Glomerular endothelial cell (primary cell): ENCODE results near the gene WTAP. TPM values are rescaled to one million over a fixed set of nuclear protein-coding genes. Genes with fewer than 3 reads are reported as not detected.
"Not testable (repeated sequence)": the region's sequence is repeated elsewhere in the genome, so short reads cannot be mapped to it uniquely, and the experiment has no call there.

Experiments used
- DNase-seq: peaks from one replicate; pipeline ENCODE4 v3.0.0-alpha.2; 2011; ENCODE audit warnings: low read depth, low spot score; ENCODE audit errors: extremely low read depth
- total RNA-seq: library from RNA; depleted of rRNA; stranded (reverse); fragments of >200 nt; gene quantifications from 2 replicates; pipeline ENCODE4 v1.2.3, GENCODE V29; 2015

WTAP gene
- total RNA-seq: 67.3 and 78.2 TPM in 2 replicates

GRCh38 chr6:159726918-159727716 lies at the start of gene WTAP:
Gene WTAP, plus strand, starts transcription at chr6:159727506. Its CDS starts 8,760 bp downstream, at chr6:159736266.
- no peak for DNase-seq

DNA sequence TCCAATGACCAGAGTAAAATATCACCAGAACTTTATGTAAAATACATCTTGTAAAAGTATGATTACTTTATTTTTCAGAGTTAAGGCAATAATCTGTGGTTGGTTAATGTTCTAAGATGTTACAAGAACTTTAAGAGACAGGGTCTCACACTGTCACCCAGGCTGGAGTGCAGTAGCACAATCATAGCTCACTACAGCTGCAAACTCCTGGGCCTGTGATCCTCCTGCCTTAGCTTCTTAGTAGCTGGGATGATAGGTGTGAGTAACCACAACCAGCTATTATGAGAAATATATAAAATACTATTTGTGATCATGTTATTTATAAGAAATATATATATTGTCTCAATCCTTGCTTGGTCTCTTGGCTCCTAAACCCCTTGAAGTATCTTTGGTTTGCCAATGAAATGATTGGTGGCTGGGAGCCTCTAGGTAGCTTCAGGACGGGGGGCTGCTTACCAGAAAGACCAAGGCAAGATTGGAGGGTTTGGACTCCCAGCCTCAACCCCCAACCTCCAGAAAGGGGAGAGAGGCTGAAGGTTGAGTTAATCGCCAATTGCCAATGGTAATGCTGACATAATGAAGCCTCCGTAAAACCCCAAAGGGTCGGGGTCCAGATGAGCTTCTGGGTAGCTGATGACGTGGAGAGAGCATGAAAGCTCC lies 49.7 kb upstream of the WTAP start:
- DNase-seq: no peak

DNA sequence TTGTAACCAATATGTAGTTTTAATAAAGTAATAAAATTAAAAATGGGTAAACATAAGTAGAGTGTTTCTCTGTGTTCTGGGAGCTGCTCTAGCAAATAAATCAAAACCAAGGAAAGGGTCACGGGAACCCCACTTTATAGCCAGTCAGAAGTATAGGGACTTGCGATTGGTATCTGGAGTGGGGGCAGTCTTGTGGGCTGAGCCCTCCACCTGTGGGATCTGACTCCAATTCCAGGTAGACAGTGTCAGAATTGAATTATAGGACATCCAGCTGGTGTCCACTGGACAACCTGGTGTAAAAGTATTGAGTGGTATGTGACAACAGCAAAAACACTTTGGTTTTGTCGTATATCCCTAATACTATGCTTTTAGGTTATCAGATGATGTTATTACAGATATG lies 48.7 kb upstream of the WTAP start:
- no peak for DNase-seq

DNA sequence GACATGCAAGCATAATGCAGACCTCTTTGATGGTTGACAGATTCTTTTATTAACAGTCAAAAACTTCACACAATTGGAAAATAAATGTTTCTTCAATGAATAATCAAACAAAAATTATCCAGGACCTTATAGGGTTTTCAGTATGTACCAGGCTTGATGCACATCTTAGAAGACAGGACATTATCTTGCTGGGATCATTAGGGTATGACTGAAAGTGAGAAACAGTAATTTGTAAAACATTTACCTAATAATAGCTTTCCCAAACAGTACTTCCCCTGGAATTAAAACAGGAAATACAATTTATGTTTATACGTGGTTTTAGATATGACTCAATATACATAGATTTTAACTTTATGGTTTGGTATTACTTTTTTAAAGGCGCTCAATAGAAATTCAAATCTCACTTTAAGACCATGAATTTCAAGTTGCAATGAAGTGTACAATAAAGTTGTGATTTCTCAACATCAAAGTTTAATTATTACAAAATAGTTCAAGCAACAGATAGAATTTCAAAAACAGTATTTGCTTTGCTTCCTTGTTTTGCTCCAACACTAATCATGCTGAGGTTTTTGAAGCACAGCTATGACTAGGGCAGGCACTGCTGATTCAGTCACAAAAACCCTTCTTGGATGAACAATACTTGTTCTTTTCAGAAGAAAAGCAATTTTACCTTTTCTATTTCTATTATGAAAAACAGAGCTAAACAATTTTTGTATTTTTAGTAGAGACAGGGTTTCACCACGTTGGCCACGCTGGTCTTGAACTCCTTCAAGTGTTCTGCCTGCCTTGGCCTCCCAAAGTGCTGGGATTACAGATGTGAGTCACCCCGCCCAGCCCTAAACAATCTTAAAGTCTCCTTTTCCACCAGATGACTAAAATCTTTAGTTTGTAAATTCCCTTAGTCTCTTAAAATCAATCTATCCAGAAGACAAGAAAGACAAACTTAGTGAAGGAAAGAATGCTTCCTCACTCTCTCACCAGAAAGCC lies 47.9 kb upstream of the WTAP start:
- DNase-seq: no peak

DNA sequence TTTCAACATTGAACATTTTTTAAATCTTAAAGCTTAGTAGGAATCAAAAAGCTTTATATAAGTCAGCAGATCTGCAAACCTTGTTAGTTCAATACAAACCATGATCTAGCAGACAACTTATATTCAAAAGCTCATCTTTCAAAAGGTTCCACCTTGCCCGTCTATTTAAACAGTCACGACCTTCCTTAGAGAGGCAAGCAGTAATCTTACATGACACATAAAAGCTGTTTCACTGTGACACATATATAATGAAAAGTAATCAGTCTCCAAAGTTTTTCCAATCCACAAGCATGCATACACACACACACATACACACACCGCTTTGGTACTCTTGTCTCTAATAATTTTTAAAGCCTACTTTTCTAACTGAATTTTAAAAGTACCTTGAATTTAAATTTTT lies 47.2 kb upstream of the WTAP start:
- DNase-seq: no peak

DNA sequence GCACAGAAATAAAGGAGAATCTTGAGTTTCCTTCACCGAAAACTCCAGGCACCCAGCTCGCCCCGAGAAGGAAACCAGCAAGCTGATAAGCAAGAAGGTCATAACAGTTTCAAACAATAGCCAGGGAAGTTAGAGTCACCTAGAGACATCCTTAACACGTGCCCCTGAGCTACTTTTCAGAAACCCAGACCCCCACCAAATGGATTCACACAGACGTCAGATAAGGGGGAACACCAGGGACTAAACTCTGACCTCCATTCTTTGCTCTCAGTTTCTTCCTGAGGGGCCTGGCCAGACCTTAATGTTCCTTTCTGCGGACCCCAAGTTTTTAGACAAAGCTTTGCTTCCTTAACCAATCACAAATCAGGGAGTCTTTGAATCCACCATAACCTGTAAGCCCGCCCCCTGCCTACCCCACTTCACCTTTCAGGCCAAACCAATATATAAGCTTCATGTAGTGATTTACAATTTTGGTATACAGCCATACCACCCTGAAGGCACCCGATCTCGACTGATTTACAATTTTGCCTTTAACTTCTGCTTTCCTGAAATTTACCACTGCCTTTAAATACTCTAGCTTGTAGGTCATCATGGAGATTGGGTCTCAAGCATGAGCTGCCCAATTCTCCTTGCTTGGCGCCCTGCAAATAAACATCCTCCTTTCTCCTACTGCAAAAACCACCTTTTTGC lies 46.0 kb upstream of the WTAP start:
- no peak for DNase-seq

- no peak for DNase-seq
Measured at GRCh38 chr6:159682295-159682694, 45.0 kb upstream of the WTAP start.

DNA sequence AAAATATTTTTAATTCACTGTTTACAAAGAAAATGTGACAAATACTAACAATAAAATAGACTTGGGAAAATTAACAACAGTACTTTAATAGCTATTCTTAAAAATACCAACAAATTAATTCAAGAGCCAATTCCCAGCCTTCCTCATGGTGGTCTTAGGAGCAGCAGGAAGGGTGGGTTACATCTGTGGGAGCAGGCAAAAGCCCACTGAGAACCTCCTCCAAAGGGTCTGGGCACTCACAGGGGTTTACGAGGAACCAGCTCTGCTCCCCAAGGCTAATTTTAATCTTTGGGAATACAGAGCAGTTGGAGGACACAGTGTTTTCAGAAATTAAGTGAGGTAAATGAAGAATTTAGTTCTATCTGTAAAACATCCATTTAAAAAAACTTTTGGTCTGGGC lies 44.5 kb upstream of the WTAP start:
- DNase-seq: no peak

GRCh38 chr6:159684013-159684304 lies 43.3 kb upstream of the WTAP start:
- DNase-seq: no peak

DNA sequence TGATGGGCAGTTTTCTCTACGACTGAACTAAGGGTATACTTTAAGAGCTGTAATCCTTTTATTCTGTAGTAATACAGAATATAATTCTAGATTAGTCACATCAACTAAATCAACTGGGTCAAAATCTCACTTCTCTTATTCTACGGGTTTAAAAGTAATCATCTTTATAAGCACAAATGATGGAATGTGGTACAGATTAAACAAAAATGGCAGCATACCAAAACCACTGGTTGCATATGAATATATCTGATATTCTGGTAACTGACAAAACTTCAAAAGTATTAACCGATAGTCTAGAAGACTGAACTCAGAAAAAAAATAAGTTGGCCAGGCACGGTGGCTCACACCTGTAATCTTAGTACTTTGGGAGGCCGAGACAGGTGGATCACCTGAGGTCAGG lies 41.3 kb upstream of the WTAP start:
- DNase-seq: no peak

DNA sequence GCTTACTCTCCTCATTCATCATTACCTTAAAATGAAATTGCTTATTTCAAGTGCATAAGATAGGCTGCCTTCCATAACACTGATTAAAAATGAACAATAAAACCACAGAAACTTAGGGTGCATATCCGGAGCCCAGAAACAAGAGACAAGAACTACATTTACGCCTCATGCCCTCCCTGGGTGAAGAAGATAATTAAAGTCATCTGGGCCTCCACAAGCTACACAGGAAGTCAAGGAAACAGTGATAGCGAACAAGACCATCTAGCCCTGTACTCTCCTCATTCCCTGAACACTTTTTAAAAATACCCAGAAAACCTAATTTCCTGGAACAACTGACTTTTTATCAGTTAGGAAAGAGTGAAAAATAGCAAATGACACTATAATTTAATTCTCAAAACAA lies 40.6 kb upstream of the WTAP start:
- no peak for DNase-seq

- no peak for DNase-seq
Measured at GRCh38 chr6:159687341-159687740, 40.0 kb upstream of the WTAP start.

GRCh38 chr6:159688266-159688905 lies 38.9 kb upstream of the WTAP start:
- no peak for DNase-seq

DNA sequence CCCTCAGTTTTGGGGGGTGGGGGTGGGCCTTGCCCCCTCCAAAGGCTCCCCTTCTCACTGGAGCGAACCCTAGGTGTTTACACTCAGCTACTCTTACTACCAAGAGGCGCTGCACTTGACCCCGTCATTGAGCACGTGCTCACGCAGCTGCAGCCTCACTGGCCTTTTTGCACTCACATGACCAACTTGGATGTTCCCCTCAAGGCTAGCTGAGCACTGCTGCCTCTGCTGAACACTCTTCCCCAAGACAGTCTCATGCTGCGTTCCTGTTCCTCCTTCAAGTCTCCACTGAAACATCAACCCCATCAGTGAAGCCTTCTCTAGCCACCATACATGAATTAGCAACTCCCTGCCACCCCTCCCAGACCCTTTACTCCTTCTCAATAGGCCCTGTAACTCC lies 38.3 kb upstream of the WTAP start:
- DNase-seq: no peak

GRCh38 chr6:159690135-159690534 lies 37.2 kb upstream of the WTAP start:
- not testable (repeated sequence) for DNase-seq

DNA sequence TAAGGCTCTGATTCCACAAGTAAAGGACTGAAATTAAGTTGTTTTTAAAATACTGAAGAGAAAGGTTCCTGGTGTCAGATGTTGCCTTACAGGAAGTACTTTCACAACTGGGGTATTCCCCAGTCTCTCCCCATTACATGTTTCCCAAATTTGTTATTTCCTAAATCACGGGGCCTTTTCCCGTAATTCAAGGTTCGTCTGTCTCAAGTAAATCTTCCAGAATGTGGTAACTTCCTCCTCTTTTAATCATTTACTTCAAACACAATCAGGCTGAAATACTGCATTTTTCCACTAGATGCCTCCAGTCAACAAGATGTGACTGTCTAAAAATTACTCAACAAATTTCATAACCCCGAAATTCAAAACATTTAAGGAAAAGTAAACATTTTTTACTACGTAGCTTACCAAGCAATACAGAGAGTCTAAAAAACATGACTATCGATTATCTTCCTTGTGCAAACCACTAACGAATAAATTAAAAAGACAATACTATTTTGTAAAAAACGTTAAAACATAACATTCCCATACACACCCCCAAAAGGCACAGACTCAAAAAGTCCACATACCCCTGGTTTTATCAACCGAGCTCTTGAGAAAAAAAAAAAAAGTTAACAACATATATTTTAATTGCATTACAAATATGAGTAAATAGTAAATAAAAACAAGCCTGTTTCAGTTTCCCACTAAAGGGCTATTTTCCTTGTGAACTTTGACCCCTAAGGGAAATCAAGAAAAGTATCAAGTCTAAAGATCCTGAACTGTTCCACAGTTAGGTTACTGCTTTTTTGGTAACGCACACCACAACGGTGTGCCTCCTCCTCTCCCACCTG lies 36.0 kb upstream of the WTAP start:
- peak; percentile 80 for DNase-seq

DNA sequence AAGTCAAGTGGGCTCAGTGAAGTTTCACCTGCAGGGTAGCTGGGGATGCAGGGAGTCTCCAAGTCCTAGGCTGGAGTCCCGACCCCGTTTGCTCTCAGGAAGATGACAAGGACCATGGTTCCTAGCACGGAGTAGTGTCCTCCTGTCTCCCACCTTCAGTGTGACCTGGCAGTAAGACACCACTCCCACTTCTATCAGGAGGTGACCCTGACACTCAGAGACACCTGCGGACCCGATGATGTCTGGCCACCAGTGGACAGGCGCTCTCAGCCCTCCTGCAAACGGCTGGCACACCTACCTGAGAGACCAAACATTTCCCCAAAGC lies 35.4 kb upstream of the WTAP start:
- DNase-seq: no peak

DNA sequence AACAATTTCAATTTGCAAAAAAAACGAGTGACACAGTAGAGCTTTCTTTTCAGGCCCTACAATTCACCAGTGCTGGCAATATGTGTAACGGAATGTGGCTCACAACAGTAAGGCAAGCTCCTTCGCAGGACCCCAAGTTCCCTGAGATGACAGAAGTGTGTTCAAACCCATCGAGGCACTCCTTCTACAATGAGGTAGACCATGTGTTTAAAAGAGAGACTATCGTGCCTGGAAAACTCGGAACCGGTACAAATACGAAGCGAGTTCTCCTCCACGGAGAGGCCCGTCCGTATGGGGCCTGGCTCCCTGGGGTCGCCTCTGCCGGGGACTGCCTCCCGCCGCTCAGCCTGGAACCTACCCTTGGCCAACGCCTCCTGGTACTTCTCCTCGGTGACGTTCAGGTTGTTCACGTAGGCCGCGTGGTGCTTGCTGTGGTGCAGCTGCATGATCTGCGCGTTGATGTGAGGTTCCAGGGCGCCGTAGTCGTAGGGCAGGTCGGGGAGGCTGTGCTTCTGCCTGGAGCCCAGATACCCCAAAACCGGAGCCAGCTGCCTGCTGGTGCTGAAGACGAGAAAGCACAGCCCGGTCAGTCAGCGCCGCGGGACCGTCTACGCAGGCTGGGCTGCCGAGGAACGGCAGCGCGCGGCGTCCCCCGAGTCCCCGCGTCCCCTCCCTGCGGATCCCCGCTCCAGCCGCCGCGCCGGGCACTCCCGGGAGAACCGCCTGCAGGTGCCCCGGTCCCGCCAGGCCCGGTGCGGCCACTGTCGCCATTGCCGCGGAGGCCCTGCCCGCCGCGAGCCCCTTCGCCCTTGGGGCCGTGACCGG lies 34.8 kb upstream of the WTAP start:
- no peak for DNase-seq
